AG08395 (cell line): Measurements from ENCODE around the gene NFIA.
"Not testable (repeated sequence)": the region's sequence is repeated elsewhere in the genome, so short reads cannot be mapped to it uniquely, and the experiment has no call there.

ENCODE experiments used
- DNase-seq: peaks from one replicate; pipeline ENCODE4 v3.0.0; 2012; ENCODE audit warnings: mixed read lengths, low spot score

NFIA gene

DNA sequence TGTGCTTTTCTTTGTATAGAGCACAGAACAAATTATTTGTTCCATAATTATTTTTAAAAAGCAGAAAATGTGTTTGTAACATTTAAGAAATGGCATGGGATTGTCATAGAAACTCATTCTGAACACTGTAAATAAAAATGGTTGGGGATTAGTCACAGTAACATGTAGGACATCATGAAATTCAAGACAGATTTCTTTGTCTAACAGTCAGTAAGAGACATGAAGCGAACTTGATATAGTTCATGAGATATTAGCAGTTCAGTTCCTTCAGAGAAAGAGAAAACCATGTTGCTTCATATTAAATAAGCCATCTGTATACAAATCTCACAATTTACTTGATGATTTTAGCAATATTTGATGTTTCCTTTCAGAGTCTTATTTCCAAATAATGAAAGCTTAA, 19.7 kb downstream of the NFIA start:
- DNase-seq: peak; percentile 9

DNA sequence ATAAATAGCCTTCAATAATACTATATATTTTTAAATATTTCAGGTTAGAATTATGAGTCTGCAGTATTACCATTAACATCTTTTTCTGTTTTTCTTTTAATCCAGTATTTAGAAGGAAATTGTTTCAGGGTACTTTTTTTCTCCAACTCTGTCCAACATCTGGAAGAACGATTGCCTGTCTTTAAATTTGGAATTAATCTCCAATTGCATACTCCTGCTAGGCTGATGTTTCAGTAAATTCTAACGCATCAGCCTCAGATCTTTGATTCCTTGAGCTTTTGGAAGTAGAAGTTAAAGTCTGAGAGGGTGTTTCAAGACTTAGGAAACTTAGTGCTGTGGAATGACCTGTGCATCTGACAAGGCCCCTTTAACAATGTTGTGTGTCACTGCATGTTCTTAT, 20.3 kb downstream of the NFIA start:
- no peak for DNase-seq

DNA sequence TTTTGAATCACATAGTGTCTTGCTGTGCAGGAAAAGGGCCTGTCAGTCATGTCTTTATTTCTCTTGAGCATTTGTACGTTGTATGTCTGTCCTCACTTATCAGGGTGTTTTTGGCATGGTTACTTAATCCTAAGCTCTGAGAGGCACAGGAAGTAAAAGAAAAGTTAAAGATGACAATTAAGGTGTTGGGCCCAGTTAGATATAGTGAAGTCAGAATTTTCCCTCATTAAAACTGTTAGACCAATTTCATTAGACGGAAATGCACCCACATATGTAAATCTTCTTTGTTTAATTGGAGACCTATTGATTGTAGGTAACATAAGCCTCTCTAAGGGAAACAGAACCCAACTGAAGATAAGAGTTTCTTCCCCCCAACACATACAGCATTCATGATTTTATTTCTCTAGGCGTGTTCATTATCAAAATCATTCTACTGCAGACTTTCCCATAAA, 21.9 kb downstream of the NFIA start:
- no peak for DNase-seq

DNA sequence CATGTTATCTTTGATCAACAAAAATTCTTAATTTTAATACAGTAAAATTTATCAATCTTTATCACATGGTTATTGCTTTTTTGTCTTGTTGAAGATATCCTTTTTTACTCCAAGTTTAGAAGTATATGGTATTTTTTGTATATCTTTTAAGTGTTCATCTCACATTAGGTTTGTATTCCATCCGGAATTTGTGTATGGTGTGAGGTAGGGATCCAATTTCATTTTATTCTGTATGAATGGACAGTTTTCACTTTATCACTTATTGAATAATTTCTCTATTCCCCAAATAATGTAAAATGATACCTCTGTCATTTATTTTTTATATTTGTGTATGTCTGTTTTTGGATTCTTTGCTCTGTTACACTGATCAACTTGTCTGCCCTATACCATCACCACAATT, 25.3 kb downstream of the NFIA start:
- no peak for DNase-seq

DNA sequence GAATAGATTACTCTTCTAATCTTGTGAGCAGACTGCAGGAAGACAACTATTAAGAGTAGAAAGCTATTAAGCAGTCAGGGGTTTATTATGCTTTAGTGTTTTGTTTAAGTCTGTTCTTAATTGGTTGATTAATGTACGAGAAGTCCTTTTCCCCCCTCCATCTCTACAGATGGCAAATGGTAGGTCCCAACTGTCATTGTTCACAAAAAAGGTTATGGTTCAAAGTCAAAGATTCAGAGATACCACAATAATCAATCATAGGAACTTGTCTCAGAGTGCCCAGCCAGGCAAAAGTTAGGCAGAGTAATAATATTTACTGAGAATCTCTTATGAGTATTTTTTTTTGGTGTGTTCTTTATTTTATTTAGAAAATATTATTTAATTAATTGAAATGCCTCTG, 26.8 kb downstream of the NFIA start:
- DNase-seq: no peak

DNA sequence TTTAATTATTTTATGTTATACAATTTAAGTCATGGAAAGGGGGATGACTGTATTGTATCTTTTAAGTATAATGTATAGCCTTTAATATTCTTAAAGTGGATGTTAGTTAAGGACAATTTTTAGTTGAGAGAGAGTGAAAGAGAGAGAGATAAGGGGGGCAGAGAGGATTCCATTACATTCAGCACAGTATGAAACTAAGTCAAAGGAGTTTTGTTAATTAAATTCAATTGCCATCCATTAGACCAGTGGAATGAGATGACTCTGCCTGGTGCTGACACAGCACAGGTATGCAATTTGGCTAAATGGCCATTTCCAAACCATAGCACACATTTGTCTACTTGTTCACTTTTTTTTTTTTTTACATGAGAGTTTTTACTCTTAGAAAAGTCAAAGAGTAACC, 27.5 kb downstream of the NFIA start:
- no peak for DNase-seq

DNA sequence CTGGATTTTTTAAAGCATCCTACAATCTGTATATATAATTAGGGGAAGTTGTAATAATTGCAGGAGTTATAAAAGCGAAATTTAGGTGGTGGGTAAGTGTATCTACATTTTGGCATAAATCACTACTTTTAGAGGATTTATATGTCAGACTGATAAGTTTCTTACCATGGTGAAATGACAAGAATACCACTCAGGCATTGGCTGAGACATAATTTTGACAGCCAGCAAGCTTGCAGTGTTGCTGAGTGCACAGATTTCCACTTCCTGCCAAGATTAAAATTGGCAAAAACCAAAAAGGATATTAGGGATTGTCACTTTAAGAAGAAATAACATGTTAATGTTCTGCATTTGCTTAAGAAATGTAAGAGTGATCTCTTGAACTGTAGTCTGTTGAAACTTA, 28.2 kb downstream of the NFIA start:
- DNase-seq: no peak

DNA sequence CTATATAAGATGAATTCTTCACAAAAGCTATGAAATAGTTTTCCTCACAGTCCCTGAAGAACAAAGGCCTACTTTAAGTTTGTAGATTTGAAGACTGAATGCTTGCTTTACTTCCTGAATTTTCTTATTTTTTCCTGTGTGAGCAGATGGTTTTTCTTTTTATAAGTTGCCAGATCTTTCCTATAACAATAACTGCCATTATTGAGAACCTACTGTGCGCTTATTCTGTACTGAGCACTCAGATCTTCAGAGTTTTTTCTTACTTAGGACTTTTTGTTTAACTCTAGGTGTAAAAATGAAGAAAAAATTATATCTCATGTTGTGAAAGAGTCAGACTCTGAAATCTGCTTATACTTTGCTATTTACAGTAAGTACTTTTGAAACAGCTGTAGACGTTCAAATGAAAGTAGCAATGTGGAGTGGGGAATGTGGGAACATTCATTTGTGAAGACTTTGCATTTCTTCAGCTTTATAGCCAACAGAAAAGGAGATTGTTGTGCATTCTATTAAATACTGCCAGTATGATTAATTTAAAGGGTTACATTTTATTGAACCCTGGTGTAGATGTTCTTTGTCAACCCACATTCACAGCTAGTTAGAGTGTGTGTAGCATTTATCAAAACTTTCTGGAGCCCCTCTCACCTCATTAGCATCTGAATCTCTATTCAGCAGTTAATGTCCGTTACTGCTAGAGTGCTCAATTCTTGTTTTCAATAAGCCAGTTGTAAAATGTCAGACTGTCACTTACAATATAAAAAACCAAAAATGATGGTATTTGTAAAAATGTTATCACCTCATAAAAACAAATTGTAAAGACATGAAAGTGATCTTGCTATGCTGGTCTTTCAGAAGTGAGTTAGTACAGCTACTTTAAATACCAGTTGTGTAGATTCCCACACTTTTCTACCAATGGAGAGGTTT, 29.0 kb downstream of the NFIA start:
- DNase-seq: no peak

DNA sequence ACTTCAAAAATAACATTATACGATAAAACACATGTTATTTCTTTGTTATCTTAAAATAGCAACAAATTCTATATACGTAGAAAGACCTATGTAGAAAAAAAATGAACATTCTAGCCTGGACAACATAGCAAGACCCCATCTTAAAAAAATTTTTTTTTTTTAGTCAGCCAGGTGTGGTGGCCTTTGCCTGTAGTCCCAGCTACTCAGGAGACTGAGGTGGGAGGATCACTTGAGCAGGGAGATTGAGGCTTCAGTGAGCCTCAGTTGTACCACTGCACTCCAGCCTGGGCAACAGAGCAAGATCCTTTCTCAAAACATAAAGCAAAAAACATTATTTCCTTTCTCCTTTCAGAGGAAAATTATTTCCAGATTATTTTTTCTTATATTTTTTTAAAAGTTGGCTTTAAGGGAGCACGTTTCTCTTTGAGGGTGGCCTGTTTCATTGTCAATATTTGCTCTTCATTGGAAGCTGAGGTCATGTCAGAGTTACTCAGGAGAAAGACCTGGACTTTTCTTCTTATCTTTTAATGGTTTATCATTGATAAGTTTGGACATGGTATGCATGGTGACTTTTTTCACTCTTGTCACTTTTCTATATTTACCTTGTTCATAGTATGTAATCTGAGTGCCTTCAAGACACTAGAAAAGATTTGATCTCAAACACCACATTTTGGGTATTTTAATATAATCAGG, 32.0 kb downstream of the NFIA start:
- DNase-seq: no peak

DNA sequence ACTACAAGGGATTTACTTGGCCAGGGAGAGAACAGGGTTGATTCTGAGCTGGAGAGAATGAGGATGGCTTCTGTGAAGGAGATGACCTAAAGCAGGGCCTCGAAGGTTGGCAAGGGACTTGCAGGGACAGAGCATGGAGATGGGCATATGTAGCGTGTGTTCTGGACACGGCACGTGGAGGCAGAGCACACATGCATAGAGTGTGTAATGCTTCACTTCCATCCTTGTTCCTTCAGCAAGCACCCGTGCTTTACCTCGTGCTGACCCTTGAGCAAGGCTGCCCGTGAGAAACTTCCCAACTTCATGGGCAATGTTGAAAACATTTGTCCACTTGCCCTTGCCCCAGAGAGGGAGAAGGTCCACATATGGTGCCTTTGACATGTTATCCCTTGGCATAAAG, 33.1 kb downstream of the NFIA start:
- DNase-seq: no peak

DNA sequence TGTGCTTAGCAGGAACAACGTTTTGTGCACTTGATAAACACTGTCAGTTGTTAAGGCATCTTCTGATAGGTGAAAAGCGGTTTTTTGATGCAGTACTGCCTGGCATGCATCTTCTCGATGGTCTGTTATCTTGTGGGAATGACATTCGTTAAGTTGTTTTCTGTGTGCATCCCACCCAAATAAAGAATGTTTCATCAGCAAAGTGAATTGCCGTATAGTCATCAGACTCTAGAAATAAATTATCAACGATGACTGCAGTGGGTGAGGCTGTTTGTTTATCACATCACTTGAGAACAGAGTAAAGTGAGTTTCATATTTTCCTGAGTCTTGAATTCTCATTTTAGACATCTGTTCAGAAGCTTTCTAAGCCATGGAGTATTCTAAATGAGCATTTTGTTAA, 34.1 kb downstream of the NFIA start:
- no peak for DNase-seq

DNA sequence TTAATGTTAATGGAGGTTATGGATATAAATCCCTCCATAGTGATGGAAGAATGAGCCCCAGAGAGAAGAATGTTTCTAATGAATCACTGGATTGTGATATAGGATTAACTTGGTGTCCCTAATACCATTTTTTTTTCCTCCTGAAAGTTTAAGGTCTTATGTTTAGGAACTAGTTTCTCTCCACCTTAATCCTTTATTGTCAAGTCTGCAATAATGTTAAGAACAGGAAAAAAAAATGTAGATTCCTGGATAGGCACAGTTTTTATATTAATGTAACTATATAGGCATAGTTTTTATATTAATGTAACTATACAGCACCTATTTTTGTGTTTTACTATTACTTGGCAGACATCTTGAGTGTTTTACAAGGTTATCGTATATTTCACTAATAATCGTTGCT, 34.9 kb downstream of the NFIA start:
- no peak for DNase-seq

DNA sequence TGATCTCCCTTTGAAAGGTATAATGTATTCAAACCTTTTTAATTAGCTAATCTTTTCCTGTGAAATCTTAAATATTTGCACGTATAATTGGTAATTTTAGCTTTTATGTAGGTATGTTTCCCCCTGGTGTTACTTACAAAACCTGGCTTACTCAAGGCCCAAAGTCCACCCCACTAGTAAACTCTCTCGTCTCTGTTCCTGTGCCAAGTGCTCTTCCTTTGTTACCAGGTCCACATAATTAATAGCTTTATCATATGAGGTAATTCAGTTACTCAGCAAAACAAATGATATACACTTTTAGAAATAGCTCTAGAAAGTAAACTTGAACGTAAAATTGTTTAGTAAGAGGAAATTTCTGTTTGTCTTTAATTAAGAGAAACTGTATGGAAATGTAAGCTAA, 36.7 kb downstream of the NFIA start:
- DNase-seq: no peak

DNA sequence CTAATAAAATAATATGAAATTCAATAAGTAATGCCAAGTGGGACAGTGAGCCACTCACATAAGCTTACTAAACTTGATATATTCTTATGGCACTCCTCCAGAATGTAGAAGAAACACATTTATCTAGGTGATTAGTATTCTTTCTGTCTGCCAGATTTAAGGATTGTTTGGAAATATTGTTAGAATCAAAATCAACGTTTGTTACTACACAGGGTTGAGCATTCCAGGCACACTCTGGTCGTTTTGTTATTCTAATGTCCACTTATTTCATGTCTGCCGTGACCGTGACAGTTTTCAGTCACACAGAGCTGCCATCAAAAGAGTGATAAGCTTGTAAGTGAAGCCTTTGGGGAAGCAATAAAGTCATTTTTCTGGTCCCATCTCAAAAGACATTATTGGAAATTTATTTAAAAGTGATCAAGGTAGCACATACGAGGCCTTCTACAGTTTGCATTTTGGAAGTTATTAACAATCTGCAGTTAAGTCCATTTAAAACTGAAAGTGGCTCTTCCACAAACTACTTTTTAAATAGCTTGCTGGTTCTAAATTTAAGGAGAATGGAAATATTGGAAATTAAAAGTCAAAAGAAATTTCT, 38.0 kb downstream of the NFIA start:
- DNase-seq: no peak

DNA sequence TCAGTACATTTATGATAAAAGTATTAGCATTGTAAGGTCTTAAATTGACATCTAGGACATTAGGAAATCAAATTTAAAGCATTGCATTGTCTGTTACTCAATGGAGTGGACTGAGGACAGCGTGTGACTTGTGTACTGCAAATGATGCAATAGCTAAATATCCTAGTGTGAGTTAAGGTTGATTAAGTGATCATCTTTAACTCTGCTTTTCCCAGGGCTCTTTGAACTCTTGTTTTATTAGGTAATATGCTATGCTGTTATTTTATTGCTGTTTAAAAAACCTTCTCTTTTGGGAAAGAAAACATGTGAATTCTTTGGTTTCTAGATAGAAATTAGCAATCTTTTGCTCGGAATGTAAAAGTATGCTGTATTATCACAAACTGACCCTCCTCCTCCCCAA, 38.6 kb downstream of the NFIA start:
- DNase-seq: peak; percentile 6

DNA sequence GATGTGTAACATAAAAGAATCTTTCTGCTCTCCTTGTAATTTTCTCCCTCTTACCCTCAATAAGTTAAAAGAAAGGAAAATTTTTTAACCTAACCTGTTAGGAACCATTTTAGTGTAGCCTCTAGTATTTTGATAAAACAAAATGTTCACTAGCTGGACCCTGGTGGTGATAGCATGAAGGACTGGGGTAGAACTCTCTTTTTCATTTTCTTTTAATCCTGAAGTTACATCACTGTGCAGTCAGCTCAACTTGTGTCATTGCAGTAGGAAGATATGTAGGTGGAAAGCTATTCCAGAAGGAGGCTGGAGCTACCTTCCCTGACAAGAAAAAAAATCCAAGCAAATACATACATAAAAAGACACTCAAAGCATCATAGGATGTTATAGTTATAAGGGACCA, 39.3 kb downstream of the NFIA start:
- no peak for DNase-seq

DNA sequence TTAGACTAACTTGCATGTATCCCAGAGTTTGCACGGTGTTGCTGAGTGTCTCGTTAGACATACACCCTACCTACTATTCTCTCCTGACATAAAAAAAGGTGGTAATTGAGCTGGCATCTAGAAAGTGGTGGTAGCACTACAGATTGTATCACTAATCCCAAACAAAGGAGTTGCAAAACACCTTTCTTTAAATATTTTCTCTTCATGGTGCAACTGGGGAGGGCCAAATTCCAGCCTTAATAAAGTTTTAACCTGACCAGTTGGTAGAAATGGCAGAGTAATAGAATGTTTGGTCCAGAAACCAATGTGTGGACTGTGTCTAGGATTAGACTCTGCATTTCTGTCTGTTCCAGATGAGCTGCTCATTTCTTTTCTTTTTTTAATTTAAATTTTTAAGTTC, 40.0 kb downstream of the NFIA start:
- no peak for DNase-seq

DNA sequence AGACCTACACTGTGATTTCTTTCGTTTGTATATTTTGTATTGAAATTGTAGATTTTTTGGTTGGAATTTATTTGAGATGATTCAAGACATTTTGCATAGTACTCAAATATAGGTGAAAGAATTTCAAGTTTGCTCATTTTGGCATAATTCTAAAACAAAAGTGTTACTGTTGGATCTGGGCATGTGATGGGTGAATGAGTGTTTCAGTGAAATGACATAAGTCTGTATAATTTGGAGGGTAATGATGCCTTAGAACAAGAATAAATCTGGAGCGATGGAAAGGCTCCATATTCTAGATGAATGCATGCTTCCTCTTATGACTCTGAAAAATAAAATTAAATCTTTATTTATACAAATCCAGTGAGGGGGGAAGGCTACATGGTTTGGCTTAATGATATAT, 41.0 kb downstream of the NFIA start:
- DNase-seq: no peak

DNA sequence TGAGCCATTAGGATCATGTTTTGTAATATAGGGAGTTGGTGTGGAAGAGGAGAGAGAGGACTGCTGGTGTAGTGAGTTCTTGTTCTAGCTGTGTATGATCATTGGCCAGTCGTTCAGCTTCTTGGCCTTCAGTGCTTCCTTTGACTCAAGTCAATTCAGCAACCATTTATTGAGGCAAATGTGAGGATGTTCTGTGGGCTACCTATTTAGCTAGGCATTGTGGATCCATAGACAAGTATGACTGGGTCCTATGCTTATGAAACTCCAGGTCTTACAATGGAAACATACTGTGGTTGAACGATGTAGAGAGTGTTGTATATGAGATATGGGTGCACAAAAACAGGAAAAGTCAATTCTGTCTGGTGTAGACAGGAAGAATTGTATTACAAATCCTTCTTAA, 41.7 kb downstream of the NFIA start:
- DNase-seq: no peak

DNA sequence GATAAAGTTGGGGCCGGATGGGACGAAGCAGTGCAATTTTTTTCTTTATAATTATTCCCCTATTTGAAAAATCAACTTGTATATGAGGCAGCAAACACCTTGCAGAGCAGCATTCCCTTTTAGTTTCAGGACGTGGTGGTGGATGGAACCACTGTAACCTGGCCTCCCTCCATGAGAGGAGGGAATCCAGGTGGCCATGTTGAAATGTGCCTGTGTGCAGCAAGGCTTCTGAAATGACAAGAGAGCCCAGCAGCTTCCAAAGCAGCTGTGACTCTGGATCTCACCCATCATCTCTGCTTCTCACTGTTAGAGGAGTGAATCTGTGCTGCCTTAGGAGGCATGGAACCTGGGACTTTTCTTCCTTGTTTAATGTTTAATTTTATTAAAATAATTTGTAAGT, 42.3 kb downstream of the NFIA start:
- DNase-seq: no peak

DNA sequence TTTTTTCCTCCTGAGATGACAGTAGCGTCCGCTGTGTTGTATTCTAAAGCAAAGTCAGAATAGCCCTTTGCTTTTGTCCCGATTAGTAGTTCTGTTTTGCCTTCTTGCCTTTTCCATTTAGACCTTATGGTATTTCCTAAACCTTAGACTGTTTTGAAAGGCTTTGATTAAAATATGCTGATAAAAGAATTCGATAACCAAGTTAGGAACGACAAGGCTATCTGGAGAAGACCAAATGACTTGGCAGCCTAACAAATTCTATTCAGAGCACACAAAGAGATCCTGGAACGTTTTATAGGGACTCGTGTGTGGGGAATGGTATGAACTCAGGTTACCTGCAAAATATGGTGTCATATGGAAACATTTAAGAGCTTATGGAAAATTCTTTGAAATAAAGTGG, 42.9 kb downstream of the NFIA start:
- DNase-seq: no peak

DNA sequence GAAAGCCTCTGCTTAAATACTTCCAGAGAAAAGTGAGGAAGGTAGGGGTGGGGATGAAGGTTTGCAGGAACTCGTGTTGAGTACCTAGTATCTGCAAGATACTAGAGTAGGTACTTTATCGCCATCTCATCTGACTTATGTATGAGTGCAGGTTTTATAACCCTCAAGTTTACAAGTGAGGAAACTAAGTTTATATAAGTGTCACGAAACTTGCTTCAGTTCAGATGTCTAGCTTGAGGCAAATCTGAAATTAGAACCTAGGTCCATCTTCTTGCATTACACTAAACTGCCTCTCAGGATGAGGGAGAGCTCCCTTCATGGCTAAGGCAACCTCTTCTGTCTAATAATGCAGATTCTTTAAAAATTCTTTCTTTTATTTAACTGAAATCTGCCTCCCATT, 43.5 kb downstream of the NFIA start:
- no peak for DNase-seq

DNA sequence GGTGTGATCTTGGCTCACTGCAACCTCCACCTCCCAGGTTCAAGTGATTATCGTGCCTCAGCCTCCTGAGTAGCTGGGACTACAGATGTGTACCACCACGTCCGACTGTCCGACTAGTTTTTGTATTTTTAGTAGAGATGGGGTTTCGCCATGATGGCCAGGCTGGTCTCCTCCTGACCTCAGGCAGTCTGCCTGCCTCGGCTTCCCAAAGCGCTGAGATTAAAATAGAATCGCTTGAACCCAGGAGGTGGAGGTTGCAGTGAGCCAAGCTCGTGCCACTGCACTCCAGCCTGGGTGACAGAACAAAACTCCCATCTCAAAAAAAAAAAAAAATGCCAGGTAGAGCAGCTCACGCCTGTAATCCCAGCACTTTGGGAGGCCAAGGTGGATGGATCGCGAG, 44.5 kb downstream of the NFIA start:
- not testable (repeated sequence) for DNase-seq
